GM18867 (cell line): ENCODE data around the gene PPM1H.

Experiments
- ATAC-seq: cut with Tn5 transposase; IDR thresholded peaks from one replicate; pipeline ENCODE4 v1.9.1; 2021; ENCODE audit warnings: mild to moderate bottlenecking, moderate library complexity; ENCODE audit not compliant: unreplicated experiment

PPM1H gene

DNA sequence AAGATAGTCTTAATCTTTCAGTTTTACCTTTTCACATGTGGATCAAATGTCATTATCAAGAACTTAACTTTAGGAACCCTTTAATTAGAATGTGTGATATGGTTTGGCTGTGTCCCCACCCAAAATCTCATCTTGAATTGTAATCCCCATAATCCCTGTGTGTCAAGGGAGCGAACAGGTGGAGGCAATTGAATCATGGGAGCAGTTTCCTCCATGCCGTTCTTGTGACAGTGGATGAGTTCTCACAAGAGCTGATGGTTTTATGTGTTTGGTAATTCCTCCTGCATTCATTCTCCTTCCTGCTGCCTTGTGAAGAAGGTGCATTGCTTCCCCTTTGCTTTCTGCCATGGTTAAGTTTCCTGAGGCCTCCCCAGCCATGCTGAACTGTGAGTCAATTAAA is 307.8 kb downstream of the PPM1H start:
- no peak for ATAC-seq

DNA sequence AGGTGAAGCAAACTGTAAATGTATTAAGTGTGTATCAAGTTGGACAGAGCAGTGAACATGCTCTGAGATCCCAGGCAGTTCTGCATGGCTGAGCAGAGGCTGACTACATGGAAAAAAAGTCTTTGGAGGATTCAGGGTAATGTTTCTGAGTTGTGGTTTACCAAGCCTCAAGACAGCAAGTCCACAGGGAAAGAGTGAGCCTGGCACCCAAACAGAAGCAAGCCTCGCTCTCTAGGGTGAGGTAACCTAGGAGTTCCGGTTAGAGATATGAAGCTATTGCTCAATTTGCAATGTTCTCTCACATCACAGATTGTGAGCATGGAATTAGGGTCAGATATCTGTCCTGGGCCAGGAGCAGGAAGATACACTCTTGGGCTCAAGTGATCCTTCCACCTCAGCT is 309.7 kb downstream of the PPM1H start:
- ATAC-seq = no peak

DNA sequence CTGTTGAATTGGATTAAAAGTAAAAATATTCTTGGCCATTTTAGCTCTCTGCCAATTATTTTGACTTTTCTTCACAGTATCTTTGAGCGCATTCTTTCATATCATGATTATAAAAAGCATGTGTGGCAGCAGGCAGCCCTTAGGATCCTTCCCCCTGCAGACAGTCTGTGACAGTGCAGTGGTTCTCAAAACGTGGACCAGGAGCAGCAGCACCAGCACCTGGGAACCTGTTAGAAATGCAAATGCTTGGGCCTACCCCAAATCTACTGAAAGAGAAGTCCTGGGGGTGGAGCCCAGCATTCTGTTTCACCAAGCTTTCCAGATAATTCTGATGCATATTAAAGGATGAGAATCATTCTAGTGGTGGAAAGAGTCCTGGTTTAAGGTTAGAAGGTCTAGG is 312.8 kb downstream of the PPM1H start:
- ATAC-seq = no peak

DNA sequence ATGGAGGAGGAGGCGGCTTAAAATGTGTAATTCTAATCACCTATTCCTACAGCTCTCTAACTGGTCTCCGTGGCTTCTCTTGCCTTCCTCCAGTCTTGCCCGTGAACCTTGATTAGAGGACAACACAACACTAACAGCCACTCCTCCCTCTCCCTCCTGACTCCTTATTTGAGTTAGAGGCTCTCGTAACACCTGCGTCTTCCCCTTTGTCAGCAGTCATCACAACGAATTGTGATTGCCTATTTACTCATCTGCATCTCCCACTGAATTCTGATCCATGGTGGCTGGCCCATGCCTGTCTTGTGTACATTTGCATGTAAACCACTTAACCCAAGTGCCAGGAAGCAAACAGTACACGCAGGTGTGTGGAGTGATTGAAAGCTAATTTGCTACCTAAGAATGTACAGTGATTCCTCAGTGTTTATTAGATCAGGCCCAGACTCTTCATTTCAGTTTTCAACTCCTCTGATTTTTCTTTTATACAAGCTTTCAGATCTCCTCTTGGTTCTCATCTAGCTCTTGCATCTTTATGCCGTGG is 313.8 kb downstream of the PPM1H start:
- no peak for ATAC-seq

DNA sequence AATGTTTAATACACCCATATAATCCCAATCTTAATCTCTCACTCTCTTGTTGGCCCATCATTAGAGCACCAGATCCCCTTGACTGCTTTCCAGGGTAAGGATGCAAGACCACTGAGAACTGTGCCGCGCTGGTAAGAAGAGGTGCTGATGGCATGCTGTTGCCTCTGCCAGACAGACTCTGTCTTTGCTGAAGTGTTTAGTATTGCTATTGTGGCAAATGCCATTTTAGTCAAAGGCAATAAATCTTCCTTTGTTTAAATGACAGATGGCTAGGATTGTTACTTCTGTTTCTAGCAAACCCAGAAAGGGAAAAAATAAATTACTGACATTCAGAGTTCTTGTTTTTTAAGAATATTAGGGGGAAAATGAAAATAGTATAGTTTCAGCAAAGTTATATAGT is 316.0 kb downstream of the PPM1H start:
- no peak for ATAC-seq

DNA sequence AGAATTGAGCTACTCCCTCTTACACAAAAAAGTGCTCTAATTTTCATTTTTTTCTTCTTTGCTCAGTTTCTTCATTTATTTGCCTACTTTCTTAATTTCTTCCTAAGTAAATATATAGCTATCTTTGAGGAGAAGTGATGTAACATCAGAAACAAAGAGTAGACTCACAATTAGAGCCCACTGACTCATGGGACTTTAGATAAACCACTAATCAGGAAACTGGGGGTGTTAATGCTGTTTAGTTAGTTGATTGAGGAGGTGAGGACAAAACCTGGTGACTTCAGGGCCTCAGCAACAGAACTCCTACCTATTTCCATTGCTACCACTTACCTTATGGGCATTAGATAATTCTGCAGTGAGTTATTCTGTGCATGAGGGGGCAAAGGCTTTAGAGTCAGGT is 316.6 kb downstream of the PPM1H start:
- ATAC-seq = no peak

DNA sequence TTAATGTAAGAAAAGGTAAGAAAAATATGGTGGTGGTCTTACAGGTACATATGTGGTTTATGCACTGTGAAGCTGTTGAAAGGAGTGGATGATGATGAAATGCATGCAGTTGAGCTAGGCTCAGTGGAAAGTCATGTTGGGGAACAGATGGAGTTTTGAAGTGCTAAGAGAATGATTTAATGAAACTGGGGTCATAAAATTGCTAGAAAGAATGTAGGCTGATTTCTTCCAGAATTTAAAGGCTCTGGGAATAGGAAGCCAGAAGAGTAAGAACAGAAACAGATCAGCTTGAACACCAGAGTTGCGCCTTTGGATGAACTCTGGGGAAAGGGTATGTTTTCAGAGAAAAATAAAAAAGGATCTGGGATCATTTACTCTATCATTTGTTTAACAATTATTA is 321.9 kb downstream of the PPM1H start:
- no peak for ATAC-seq

DNA sequence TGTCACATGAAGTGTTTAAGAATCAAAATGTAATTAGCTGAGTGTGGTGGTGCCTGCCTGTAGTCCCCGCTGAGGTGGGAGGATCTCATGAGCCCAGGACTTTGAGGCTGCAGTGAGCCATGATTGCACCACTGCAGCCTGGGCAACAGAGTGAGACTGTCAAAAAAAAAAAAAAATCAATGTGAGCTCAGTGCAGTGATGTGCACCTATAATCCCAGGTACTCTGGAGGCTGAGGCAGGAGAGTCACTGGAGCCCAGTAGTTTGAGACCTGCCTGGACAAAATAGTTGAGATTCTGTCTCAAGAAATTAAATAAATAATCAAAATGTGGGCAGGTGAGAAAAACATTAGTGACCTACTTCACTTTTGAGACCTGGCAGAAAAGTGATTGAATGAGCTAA is 328.3 kb downstream of the PPM1H start:
- ATAC-seq = no peak

DNA sequence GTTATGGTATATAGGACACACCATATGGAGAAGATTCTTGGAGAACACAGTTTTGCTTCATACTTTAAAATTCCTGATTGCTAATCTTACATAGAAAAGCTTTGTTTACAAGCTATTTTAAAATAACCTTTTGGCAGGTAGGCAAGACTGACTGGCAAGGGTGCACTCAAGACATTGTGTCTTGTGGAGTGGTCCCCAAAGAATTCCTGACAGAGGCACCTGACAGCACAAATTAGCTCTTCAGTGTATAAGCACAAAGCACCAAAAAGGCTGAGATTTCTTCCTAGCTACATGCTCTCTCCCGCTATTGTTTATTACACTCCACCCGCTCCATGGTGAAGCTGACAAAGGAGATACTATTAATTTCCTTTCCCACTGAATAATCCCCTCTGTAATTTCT is 329.0 kb downstream of the PPM1H start:
- ATAC-seq = no peak

DNA sequence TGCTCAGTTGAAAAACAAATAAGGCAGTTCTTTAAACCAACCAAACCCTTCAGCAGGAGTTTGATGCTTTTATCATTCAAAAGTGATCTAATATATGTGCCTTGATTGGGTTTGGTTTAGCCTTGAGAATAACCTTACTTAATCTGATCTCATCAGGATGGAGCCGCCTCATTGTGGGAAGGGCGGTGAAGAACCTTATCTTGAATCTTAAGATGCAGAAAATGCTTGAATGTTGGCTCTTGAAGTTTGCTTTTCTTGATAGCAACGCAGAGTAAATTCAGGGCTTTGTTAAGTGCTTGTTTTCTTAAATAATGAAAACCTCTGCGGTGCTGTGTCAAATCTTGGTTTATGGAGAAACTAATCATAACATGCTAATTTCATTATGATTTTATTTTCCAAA is 330.1 kb downstream of the PPM1H start:
- ATAC-seq = no peak

DNA sequence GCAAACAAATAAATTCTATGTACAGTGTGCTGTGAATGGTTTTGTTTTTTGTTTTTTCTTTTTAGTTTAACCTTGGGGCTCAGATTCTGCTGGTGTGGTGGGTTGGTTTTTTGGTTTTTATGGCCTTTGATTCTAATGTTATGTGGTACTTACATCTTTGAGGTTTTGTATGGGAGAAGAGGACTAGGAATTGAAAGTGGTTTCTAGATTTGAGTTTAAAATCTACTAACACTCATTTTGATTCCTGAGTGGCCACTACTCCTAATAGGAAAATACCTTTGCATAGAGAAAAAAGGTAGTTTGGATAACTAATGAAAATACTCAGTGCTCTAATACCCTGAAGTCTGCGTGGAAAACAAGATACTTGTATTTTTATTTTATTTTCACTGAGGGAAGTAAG is 330.6 kb downstream of the PPM1H start:
- ATAC-seq = no peak

DNA sequence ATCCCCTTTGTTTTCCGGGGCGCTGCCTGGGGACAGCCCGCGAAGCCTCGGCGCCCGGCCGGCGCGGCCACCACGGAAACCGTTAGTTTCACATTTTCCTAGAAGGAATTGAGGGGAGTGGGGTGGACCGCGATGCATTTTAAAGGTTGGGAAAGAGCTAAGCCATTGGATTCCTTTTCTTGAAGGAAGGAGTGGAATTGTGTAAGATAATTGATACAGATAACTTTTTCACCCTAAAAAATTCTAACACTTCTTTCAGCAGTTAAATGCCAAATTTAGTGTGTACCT is 331.2 kb downstream of the PPM1H start:
- no peak for ATAC-seq

DNA sequence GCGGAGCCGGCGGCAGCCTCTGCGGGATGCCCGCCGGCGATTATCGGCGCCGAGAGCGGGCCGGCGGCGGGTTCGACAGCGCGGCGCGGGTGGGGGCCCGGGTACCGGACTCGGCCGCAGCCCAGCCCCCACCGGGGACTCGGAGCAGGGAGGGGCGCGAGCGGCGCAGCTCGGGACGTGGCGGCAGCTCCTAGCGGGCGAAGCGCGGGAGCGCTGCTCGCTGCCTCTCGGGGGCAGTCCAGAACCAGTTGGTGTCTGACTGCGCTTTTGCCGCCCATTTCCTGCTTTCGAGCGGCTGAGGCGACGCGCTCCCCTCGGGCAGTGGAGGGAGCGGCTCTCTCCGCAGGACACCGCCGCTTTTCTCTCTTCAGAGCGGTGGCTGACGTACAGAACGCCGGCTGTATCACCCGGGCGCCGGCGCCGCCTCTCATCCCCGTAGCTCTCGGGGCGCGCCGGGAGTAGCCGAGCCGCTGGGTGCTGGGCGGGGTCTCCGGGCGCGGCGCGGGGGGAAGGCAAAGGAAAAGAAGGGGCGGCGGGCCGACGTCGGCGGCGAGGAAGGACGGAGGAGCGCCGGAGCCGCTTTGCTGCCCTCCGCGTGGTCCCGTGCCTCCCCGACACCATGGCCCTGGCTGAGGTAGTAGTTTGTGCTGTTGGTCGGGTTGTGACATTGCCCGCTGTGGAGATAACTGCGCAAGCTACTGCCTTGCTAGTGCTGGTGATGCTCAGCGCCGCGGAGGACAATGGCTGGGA is 331.7 kb downstream of the PPM1H start:
- peak; percentile 70 for ATAC-seq

DNA sequence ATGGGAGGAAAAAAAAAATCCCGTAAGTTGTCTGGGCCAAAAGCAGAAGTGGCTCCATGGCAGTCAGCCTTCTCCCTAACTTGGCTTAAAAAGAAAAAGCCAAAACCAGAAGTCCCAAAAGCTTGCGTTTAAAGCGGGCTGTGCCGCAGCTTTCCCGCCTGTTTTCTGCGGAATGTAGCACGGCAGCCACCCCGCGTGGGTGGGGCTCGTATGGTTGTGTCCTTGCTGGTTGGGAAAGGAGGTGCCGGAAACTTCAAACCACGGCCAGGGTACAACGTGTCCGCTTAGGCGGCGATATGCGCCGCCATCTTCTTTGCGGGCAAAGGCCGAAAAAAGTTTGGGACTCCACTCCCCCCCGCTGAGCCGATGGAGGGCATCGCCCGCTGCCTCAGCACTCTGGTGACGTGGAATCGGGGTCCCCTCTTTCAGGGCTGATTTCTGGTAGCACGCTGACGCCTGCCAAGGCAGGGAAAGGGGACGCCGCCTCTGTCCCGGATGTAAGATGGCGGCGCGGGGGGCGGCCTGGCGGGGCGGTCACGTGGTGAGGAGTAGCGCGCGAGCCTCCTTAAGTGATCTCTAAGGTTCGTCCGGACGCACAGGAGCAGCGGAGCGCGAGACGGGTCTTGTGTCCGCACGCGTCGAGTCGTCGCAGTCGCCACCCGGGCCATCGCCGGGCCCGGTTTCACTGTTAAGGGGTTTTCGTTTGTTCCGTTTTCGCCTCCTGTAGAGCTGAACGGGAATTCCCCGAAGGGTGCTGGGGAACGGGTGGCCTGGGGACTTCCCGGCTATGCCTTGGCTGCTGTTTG is 332.5 kb downstream of the PPM1H start:
- peak; percentile 61 for ATAC-seq

DNA sequence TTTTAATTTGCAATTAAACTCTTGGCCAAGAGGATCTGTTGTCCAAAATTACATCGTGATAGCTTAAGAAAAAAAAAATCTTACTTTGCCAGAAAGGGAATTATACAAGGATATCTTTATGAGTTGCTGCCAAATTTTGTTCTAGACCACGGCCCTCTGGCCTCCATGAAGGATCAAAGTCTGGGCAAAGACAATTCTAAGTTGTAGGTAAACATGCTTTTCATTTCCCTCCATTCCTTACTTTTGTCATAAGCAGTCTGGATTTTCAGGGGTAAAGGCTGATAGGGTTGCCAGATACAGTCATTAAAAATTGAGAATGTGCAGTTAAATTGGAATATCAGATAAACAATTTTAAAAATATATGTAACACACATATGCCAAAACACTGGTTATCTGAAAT is 333.2 kb downstream of the PPM1H start:
- ATAC-seq = no peak

DNA sequence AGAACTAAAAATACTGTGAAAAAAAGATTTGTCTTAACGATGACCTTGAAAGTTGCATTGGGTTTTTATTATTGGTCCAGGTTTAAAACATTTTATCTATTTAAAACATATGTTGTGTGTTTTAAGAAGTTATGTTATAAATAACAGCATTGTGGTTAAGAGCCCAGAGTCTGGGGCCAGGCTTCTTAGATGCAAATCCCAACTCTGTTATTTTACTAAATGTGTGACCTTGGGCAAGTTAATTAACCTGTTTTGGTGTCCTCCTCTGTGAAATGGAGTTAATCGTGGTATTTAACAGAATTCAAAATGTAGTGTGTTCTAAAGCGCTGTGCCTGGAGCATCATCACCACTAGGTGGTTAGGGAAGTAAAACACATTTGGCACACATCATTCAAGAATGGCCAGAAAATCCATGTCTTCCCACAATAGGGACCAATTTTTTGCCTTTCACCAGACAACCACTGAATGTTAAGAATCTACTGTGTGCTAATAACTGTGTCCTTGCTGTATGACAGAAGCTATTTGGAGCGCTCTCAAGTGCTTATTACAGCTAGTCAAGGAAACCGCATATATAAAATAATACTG is 335.0 kb downstream of the PPM1H start:
- no peak for ATAC-seq

DNA sequence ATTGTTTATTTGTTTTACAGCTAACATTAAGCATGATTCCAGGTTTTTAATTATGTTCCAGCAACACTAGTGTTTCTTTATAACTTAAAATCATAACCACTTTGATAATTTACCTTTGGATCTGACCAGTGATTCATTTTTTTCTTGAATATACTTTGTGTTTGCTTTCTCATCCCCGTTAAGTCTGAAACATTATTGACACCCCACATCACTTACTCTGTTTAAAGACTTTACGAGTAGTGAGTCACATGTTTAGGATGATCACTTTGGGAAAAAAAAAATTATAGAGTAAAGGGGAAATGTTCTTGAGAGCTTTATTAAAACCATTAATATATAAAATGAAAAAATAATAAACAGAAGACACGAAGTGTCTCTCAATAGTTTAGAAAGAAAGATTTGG is 336.1 kb downstream of the PPM1H start:
- no peak for ATAC-seq

DNA sequence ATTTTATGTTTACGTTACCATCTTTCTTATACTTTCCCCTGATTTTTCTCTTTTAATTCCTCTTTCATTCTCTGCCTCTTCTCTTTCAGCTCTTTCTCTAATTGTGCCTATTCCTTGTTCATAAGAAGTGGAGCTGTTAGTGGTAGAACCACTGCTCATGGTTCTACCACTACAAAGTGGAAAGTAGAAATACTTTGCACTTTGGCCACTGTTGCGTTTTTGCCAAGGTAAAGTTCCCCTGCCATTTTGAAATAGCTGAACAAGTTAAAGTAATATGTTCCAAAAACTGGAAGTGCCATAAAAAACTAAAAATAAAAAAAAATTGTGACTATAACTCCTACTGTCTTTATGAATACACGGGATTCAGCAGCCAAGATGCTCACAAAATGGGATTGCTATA is 337.7 kb downstream of the PPM1H start:
- no peak for ATAC-seq
